ENCODE results near the gene RYR1. TPM values are rescaled to one million over a fixed set of nuclear protein-coding genes. Genes with fewer than 3 reads are reported as not detected.

RYR1 gene
- total and polyA plus RNA-seq, 10 of the 15 experiments (the other 5 are each of a cell fraction or from before 2014, with no cell fraction given), result under 0.01 to 0.32 (median 0.07) TPM; not detected in 1

GRCh38 chr19:38618590-38619360 is 185.3 kb downstream of the RYR1 start, which contains the start of gene EIF3K (continued):
- TF ChIP-seq STAT3 (IDR thresholded peaks at IDR 0.05; ENCODE audit: low read depth, low read length), result peak; percentile 33; the same call in 1 of the 2 replicates
- TF ChIP-seq ETV6 (conservative IDR thresholded peaks at IDR 0.05 in 1 of 2, IDR thresholded peaks at IDR 0.05 in 1 of 2; ENCODE audit: borderline replicate concordance in 1 of 2, low read depth in 1 of 2), result peak in 1 of 2 experiments; percentile 86; a peak in 2 of 4 replicates
- TF ChIP-seq CBX5 (IDR thresholded peaks at IDR 0.05; ENCODE audit: low read depth), result no peak
- TF ChIP-seq RELB (IDR thresholded peaks at IDR 0.05; ENCODE audit: low read depth), result peak; percentile 73
- TF ChIP-seq ZBTB11 (CRISPR knock-in tag; IDR thresholded peaks at IDR 0.05), result no peak
- TF ChIP-seq FOXK2 (IDR thresholded peaks at IDR 0.05), result peak; percentile 52; the same call in 1 of the 2 replicates
- TF ChIP-seq BHLHE40 (IDR thresholded peaks at IDR 0.05; ENCODE audit: borderline replicate concordance in 1 of 2, low read depth in 2 of 2, low read length in 1 of 2), result peak; percentile 76 to 91; a peak in 3 of 4 replicates
- no peak; the same call in 1 of the 2 replicates for TF ChIP-seq SREBF1 (IDR thresholded peaks at IDR 0.05; ENCODE audit: low read length)
- no peak for TF ChIP-seq HDAC2 (IDR thresholded peaks at IDR 0.05)
- peak; percentile 19 for TF ChIP-seq PBX3 (IDR thresholded peaks at IDR 0.05; ENCODE audit: insufficient replicate concordance, low read depth, low read length)
- no peak for TF ChIP-seq PAX5 (IDR thresholded peaks at IDR 0.05; ENCODE audit: borderline replicate concordance, low read depth, low read length)
- peak; percentile 96 for TF ChIP-seq MAX (IDR thresholded peaks at IDR 0.05; ENCODE audit: low read depth, low read length)
- peak; percentile 28; the same call in 1 of the 2 replicates for TF ChIP-seq ZNF687 (IDR thresholded peaks at IDR 0.05)
- TF ChIP-seq ATF7 (IDR thresholded peaks at IDR 0.05; ENCODE audit: low read depth), result peak; percentile 55; the same call in 1 of the 2 replicates
- no peak for TF ChIP-seq ZBTB33 (IDR thresholded peaks at IDR 0.05)
